C4-2B (cell line): ENCODE results near the gene TULP1.

ENCODE experiments used
- ZFX ChIP-seq: fragments of 450-650 bp; IDR thresholded peaks from 2 replicates; pipeline ENCODE4 v1.6.1; 2017
- TF ChIP-seq, protein P1 (sequence below): fragments of 450-650 bp; conservative IDR thresholded peaks from 2 replicates; pipeline ENCODE4 v1.5.1; 2017; ENCODE audit warnings: mild to moderate bottlenecking

DNA sequence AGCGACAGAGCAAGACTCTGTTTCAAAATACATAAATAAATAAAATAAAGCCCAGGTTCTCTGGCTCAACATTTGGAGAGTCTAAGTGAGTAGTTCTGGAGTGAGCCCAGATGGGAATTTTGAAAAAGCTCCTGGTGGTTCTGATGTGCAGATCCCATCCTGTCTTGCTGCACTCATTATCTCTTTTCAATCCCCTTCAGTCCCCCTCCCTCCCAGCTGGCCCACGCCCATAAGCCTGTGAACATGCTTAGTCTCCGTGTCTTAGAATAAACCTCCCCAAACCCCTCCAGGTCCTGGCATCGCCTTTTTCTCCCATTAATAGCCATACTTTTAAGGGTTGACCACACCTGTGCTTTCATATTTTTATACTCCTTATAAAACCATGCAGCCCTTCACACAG, 19.4 kb upstream of the TULP1 start:
- TF ChIP-seq, protein P1, sequence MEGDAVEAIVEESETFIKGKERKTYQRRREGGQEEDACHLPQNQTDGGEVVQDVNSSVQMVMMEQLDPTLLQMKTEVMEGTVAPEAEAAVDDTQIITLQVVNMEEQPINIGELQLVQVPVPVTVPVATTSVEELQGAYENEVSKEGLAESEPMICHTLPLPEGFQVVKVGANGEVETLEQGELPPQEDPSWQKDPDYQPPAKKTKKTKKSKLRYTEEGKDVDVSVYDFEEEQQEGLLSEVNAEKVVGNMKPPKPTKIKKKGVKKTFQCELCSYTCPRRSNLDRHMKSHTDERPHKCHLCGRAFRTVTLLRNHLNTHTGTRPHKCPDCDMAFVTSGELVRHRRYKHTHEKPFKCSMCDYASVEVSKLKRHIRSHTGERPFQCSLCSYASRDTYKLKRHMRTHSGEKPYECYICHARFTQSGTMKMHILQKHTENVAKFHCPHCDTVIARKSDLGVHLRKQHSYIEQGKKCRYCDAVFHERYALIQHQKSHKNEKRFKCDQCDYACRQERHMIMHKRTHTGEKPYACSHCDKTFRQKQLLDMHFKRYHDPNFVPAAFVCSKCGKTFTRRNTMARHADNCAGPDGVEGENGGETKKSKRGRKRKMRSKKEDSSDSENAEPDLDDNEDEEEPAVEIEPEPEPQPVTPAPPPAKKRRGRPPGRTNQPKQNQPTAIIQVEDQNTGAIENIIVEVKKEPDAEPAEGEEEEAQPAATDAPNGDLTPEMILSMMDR, result no peak
- no peak for TF ChIP-seq ZFX
